Measurements from ENCODE around the gene LMNTD2.
"Not testable (repeated sequence)": the region's sequence is repeated elsewhere in the genome, so short reads cannot be mapped to it uniquely, and the experiment has no call there.

Gene LMNTD2

DNA sequence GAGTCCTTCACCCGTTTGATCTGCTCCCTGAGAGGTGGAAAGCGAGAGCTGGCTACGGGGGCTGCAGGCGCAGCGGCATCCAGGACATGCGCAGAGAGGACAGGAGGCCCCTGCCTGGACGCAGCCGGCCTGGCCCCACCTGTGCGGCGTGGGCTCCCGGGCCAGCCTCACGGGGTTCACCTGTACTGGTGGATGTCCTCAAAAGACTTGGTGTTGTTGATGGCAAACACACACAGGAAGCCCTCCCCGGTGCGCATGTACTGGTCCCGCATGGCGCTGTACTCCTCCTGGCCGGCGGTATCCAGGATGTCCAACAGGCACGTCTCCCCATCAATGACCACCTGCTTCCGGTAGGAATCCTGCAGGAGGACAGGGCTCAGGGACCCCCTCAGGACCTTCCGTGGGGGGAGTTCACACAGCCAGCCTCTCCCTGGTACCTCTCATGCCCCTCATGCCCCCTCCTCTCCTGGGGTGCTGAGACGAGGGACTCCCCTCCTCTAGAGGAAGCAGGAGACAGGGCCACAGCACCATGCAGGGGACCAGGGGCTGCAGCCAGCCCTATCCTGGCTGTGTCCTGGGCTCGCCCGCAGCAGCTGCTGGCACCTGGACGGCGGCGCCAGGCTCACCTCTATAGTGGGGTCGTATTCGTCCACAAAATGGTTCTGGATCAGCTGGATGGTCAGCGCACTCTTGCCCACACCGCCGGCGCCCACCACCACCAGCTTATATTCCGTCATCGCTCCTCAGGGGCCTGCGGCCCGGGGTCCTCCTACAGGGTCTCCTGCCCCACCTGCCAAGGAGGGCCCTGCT, 26.7 kb downstream of the LMNTD2 start:
- no peak for DNase-seq

- DNase-seq = no peak
These were observed 27.5 kb downstream of the LMNTD2 start for GRCh38 chr11:532986-533585.

DNA sequence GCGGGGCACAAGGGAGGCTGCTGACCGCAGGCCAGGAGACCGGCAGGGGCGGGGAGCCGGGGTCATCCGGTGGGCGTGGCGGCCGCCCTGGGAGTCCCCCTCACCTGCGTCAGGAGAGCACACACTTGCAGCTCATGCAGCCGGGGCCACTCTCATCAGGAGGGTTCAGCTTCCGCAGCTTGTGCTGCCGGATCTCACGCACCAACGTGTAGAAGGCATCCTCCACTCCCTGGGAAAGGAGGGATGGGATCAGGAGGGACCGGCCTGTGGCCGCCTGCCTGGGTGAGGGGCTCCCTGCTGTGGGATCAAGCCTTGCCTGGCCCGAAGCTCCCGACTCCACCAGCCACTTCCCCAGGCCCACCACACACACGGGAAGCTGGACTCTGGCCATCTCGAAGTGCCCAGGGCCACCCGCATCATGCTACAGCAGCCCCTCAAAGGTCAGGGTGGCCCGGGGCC, 28.0 kb downstream of the LMNTD2 start:
- DNase-seq = no peak

GRCh38 chr11:531919-532526, 28.5 kb downstream of the LMNTD2 start:
- no peak for DNase-seq

- DNase-seq = no peak
These were observed 29.3 kb downstream of the LMNTD2 start for GRCh38 chr11:530960-531831.

DNA sequence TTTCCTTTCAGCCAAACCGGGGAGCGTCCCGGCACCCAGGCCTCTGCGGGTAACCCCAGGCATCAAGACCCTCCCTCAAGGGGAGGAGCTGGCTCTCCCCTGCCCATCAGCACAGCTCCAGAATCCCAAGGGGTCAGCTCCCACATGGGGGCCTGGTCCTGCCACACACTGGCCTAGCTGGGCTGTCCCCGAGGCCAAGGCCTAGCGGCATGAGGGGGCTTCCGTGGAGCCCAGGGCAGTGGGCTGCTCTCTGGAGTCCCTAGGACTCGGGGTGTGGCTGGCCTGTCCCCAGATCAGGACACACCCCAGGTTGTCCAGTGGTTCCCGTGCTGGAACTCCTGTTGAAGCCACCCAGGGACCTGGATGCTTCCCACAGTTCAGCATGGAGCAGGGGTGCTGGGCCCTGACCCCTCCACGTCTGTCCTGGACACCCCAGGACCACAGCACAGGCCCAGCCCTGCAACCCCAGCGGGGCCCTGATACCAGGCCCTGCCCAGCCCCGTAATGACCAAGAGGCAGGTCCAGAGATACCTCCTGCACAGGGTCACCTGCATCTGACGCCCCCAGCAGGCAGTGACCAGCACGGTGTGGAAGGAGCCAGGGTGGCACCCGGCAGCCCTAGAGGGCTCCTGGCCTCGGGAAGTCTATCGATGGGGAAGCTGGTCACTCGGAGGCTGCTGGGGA, 30.7 kb downstream of the LMNTD2 start:
- DNase-seq = no peak

DNA sequence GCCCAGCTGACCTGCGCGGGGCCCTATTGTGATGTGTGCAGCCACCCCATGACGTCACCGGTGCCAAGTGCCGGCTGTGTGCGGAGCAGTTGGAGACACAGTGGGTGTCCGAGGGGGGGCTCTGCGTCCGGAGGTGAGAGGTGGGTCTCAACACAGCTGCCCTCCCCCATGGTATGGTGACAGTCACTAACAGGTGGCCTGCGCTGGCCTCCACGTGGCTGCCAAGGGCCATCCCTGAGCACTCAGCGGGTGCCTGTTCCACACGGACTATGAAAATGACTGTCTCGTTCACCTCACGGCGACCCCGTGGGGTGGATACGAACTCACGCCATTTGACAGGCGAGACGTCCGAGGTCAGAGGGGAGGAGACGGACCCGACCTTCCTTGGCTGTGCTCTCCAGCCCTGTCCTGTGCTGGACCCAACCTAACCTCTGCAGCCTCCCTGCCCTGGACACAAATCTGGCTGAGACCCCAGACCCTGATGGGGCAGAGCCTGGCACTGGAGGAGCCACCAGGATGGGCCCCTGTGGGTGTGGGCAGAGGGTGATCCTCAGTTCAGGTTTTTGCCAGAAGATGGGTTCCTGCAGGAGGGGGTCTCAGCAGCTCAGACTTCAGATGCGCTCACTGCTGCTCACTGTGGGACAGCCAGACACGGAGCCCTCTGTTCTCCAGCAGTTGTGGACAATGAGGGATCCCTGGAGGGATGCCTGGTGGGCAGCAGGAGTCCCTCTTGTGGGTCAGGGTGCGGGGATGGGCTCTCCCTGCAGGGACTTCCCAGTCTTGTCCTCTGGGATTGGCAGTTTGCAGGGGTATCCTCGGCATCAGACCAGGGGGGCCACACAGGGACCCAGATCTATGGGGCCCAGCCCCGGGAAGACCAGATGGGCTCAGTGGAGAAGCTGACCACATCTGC, 31.5 kb downstream of the LMNTD2 start:
- no peak for DNase-seq

GRCh38 chr11:528166-528814, 32.2 kb downstream of the LMNTD2 start:
- DNase-seq = no peak

DNA sequence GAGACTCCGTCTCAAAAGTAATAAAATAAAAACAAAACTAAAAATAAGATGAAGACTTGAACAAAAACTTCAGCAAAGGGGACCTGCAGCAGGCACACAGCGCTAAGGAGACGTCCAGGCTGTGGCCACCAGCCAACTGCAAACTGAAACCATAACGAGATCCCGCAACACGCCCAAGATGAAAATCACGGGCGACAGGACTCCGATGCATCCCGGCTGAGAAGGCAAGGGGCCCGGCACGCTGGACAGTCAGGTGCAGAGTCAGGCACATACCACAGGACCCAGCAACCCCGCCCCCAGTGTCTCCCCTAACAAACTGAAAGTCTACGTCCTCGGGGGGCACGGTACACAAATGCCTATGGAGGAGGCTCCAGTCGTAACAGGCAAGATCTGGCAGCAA, 34.3 kb downstream of the LMNTD2 start:
- no peak for DNase-seq

- no peak for DNase-seq
These were observed 39.3 kb downstream of the LMNTD2 start for GRCh38 chr11:521177-521688.

DNA sequence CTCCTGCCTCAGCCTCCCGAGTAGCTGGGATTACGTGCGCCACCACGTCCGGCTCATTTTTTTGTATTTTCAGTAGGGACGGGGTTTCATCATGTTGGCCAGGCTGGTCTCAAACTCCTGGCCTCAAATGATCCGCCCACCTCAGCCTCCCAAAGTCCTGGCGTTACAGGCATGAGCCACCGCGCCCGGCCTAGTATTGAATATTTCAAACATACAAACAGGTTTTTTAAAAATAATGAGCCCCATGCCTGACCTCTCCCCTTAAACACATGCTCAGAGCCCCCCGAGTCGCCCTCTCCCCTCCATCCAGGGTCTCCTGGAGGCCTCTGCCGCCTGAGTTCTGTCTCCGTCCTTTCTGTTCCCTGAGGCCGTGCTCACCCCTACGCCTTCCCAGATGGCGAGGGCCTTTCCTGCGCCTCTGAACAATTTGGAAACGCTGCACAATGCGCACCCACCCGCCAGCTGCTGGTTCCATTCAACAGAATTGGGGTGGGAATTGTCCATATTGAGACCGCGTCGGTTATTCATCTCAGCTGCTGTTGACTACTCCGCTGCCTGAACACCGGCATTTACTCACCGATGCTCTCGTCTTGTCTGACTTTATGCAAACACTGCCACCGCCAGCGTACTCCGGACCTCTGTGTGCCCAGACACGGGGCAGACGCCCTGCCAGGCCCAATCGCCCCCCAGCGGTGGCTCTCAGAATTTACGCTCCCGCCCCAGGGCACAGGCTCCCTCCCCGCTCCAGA, 39.9 kb downstream of the LMNTD2 start:
- DNase-seq = no peak

DNA sequence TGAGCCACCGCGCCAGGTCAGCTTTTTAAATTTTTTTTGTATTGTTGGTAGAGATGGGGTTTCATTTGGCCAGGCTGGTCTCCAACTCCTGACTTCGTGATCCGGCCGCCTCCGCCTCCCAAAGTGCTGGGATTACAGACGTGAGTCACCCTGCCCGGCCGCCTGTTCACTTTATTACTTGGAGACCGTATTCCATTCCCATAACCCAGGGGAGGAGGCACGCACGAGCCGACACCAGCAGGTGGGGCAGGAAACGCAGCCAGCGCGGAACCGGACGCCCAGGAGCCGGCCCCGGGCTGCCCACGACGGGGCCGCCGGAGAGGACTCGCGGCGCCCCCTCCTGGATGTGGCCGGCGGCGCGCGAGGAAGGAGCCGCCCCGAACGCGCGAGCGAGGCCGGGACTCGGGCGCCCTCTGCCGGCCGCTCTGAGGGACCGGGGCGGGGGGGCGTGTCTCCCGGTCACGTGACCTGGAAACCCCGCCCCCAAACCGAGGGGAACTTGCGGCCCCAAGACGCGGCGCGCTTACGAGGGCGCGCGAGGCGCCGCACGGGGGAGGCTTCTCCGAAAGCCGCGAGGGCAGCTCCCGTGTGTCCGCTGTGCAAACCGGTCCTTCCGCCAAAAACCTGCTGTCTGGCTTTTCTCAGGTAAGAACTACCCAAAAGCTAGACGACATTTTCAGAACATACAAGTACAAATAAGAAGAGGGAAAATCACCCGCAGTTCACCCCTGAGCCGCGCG, 41.9 kb downstream of the LMNTD2 start:
- DNase-seq = no peak

- not testable (repeated sequence) for DNase-seq
These were observed 43.4 kb downstream of the LMNTD2 start for GRCh38 chr11:516918-517685.

DNA sequence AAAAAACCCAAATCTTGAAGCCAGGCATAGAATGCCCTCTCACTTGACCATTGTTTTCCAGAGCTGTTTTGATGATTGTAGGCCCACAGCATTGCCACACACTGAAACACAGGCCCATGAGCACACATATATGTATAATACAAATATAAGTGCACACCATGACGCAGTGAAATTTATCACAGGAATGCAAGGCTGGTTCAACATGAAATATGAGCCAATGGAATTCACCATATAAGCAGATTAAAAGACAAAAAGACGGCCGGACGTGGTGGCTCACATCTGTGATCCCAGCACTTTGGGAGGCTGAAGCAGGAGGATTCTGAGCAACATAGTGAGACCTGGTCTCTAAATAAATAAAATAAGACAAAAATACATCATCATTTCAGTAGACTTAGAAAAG, 44.1 kb downstream of the LMNTD2 start:
- DNase-seq = no peak

GRCh38 chr11:515131-515530, 45.4 kb downstream of the LMNTD2 start:
- no peak for DNase-seq

DNA sequence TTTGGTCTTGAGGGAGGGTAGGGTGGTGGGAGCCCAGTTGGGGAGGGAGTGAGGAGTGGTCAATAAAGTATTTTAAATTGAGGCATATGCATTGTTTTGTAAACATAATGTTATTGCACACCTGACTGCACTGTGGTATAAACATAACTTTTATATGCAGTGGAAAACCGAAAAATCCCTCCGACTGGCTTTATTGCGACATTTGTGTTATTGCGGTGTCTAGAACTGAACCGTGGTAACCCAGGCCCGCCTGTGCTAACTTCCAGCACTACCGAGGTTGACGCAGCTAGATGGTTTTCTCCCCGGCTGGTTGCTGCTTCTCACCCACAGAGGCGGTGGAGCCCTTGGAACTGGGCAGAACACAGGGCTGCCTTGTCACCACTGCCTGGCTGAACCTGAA, 45.9 kb downstream of the LMNTD2 start:
- no peak for DNase-seq

DNA sequence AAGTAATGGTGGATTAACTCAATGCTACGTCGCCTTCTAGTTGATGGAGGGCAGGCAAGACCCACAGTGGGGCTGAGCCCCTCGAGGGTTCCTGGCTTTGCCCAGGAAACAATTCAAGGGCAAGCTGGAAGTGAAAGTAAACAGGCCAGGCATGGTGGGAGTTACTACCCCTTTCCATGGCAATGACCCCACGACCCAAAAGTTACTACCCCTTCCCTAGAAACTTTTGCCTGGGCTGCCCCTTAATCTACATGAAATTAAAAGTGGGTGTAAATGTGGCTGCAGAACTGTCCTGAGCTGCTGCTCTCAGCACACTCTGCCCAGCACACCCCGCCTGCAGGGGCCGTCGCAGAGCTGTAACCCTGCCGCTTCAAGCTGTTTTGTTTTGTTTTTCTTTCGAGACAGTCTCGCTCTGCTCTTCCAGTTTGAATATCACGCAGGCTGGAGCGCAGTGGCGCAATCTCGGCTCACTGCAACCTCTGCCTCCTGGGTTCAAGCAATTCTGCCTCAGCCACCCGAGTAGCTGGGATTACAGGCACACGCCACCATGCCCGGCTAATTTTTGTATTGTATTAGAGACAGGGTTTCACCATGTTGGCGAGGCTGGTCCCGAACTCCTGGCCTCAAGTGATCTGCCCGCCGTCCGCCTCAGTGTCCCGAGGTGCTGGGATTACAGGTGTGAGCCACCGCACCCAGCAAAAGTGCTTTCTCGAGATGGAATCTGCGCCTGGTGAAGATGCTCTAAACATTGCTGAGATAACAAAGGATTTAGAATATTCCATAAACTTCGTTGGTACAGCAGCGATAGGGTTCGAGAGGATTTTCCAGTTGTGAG, 47.6 kb downstream of the LMNTD2 start:
- DNase-seq = no peak
